NCI-H2196 (cell line): ENCODE data around the gene SLC7A9.
A peak's percentile ranks its signal among the peaks of the same experiment; 100 is the strongest.
"Not testable (repeated sequence)": the region's sequence is repeated elsewhere in the genome, so short reads cannot be mapped to it uniquely, and the experiment has no call there.

Experiments
- DNase-seq: peaks from one replicate; lab custom pipeline; 2025; ENCODE audit not compliant: unreplicated experiment; lab: John Stamatoyannopoulos, UW

The SLC7A9 gene

GRCh38 chr19:32802840-32803239 is 66.7 kb downstream of the SLC7A9 start:
- no peak for DNase-seq

GRCh38 chr19:32800754-32801153 is 68.8 kb downstream of the SLC7A9 start:
- DNase-seq, result no peak

DNA sequence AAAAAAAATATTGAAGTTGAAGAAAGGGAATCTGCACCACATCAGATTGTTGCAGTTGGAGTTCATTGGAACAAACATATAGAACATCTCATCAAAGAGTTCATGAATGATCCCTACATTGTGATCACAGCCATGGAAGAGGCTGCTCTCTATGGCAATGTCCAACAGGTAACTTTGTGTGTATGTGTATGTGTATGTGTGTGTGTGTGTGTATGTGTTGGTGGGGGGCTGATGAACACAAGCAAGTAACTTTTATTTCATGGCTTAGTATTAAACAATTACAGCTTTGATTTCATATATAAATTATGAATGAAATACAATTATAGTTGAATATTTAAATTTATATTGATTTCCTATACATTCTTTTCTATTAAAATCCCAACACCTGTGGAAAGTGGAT is 69.4 kb downstream of the SLC7A9 start:
- DNase-seq, result no peak

GRCh38 chr19:32798201-32798600 is 71.4 kb downstream of the SLC7A9 start:
- peak; percentile 31 for DNase-seq

DNA sequence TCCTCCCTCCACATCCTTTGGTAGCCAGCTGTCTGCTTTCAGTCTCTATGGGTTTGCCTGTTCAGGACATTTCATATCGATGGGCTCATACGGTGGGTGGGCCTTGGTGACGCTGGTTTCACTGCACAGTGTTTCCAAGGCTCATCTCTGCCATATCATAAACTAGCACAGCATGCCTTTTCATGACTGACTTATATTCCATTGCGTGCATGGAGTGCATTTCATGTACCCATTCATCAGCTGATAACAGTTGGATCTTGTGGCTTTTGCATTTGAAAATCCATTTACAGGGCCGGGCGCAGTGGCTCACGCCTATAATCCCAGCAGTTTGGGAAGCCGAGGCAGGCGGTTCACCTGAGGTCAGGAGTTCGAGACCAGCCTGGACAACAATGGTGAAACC is 80.1 kb downstream of the SLC7A9 start:
- DNase-seq, result no peak

GRCh38 chr19:32787895-32788294 is 81.7 kb downstream of the SLC7A9 start:
- DNase-seq, result not testable (repeated sequence)

DNA sequence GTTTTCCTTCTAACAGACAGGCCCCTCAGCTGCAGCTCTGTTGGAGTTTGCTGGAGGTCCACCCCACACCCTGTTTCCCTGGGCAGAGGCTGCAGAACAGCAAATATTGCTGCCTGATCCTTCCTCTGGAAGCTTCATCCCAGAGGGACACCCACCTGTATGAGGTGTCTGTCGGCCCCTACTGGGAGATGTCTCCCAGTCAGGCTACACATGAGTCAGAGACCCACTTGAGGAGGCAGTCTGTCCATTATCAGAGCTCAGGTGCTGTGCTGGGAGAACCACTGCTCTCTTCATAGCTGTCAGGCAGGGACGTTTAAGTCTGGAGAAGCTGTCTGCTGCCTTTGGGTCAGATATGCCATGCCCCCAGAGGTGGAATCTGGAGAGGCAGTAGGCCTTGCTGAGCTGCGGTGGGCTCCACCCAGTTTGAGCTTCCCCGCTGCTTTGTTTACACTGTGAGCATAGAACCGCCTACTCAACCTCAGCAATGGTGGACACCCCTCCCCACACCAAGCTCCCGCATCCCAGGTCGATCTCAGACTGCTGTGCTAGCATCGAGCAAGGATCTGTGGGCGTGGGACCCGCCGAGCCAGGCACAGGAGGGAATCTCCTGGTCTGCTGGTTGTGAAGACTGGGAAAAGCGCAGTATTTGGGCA is 82.3 kb downstream of the SLC7A9 start:
- DNase-seq, result not testable (repeated sequence)

DNA sequence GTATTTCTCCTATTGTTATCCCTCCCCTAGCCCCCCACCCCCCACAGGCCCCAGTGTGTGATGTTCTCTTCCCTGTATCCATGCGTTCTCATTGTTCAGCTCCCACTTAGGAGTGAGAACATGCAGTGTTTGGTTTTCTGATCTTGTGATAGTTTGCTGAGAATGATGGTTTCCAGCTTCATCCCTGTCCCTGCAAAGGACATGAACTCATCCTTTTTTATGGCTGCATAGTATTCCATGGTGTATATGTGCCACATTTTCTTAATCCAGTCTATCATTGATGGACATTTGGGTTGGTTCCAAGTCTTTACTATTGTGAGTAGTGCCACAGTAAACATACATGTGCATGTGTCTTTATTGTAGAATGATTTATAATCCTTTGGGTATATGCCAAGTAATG is 87.5 kb downstream of the SLC7A9 start:
- not testable (repeated sequence) for DNase-seq

GRCh38 chr19:32781280-32781679 is 88.3 kb downstream of the SLC7A9 start:
- no peak for DNase-seq
